PC-9 (cell line): ENCODE results near the gene SETDB2.

Source experiments
- CTCF ChIP-seq: fragments of 200-600 bp; sonication (generic); conservative IDR thresholded peaks from 2 replicates; pipeline ENCODE4 v1.6.1; 2017; ENCODE audit warnings: mixed run types, antibody characterized with exemption, mild to moderate bottlenecking, moderate library complexity
- EZH2 ChIP-seq: fragments of 200-600 bp; sonication (generic); IDR thresholded peaks from 2 replicates; pipeline ENCODE4 v1.8.0; 2017; ENCODE audit warnings: antibody characterized with exemption, low read depth

GRCh38 chr13:49532593-49532992 lies 88.5 kb downstream of the SETDB2 start:
- TF ChIP-seq EZH2 (no peak), CTCF (no peak)
